H1 (cell line): ENCODE data around the gene ADCY9.

Source experiments
- CEBPB ChIP-seq: IDR thresholded peaks from 2 replicates; pipeline ENCODE4 v1.6.1; 2012; ENCODE audit warnings: low read depth, low read length
- CTCF ChIP-seq, 3 experiments: IDR thresholded peaks; 1 replicate in 2 of 3; 2 replicates in 1 of 3; pipeline versions ENCODE4 v1.5.1 to v1.6.1; 2011; ENCODE audit warnings: low read length in 3 of 3, mild to moderate bottlenecking in 3 of 3, inconsistent platforms in 2 of 3, low read depth in 1 of 3, moderate library complexity in 1 of 3; ENCODE audit not compliant: insufficient read depth in 1 of 3; ENCODE audit errors: control extremely low read depth in 1 of 3
- EP300 ChIP-seq, 2 experiments: IDR thresholded peaks; 1 replicate in 1 of 2; 2 replicates in 1 of 2; pipeline ENCODE4 v1.6.1; 2011 to 2012; ENCODE audit warnings: low read depth in 2 of 2, low read length in 2 of 2, mild to moderate bottlenecking in 2 of 2, borderline replicate concordance in 1 of 2, inconsistent platforms in 1 of 2, moderate library complexity in 1 of 2
- EZH2 ChIP-seq: fragments of 200-600 bp; sonication (generic); IDR thresholded peaks from 2 replicates; pipeline ENCODE4 v1.7.1; 2012; ENCODE audit warnings: low read depth, mild to moderate bottlenecking, moderate library complexity, low read length, inconsistent platforms; ENCODE audit not compliant: severe bottlenecking
- JUN ChIP-seq: IDR thresholded peaks from 2 replicates; pipeline ENCODE4 v1.6.1; 2011; ENCODE audit warnings: low read depth, mild to moderate bottlenecking, improper control_type of control experiment, low read length
- JUND ChIP-seq: IDR thresholded peaks from 2 replicates; pipeline ENCODE4 v1.6.1; 2011; ENCODE audit warnings: mild to moderate bottlenecking, improper control_type of control experiment, low read length
- POLR2A ChIP-seq, 2 experiments: IDR thresholded peaks; 1 replicate in 1 of 2; 2 replicates in 1 of 2; pipeline ENCODE4 v1.6.1; 2011; ENCODE audit warnings: low read depth in 2 of 2, low read length in 2 of 2, mild to moderate bottlenecking in 2 of 2; ENCODE audit errors: control extremely low read depth in 1 of 2
- RAD21 ChIP-seq, 2 experiments: IDR thresholded peaks in 1 of 2; conservative IDR thresholded peaks in 1 of 2; 2 replicates each; pipeline ENCODE4 v1.6.1; 2011; ENCODE audit warnings: low read depth in 2 of 2, low read length in 2 of 2, improper control_type of control experiment in 1 of 2, inconsistent platforms in 1 of 2, mild to moderate bottlenecking in 1 of 2, moderate library complexity in 1 of 2
- TAF1 ChIP-seq: IDR thresholded peaks from 2 replicates; pipeline ENCODE4 v1.6.1; 2011; ENCODE audit warnings: mild to moderate bottlenecking, low read depth, low read length
- YY1 ChIP-seq: IDR thresholded peaks from 2 replicates; pipeline ENCODE4 v1.6.1; 2011; ENCODE audit warnings: low read depth, mild to moderate bottlenecking, low read length

GRCh38 chr16:3988011-3988410 is 128.2 kb downstream of the ADCY9 start:
- no peak for TF ChIP-seq CTCF (IDR thresholded peaks at IDR 0.05; ENCODE audit: control extremely low read depth in 1 of 3, insufficient read depth in 1 of 3, low read depth in 1 of 3, low read length in 3 of 3)
- TF ChIP-seq RAD21 (IDR thresholded peaks at IDR 0.05 in 1 of 2, conservative IDR thresholded peaks at IDR 0.05 in 1 of 2; ENCODE audit: low read depth in 2 of 2, low read length in 2 of 2): no peak
- no peak for TF ChIP-seq POLR2A (IDR thresholded peaks at IDR 0.05; ENCODE audit: control extremely low read depth in 1 of 2, low read depth in 2 of 2, low read length in 2 of 2)
- TF ChIP-seq YY1: no peak
- no peak for TF ChIP-seq EZH2
- TF ChIP-seq TAF1: no peak
- TF ChIP-seq JUN: no peak
- no peak for TF ChIP-seq JUND
- TF ChIP-seq EP300 (IDR thresholded peaks at IDR 0.05; ENCODE audit: borderline replicate concordance in 1 of 2, low read depth in 2 of 2, low read length in 2 of 2): no peak
- no peak for TF ChIP-seq CEBPB
